Measurements from ENCODE around the gene KCNA10.

The KCNA10 gene

GRCh38 chr1:110526201-110526780 lies 7.3 kb upstream of the KCNA10 start:
- H3K18ac ChIP-seq (ENCODE audit: low read depth in 1 of 2, low read length in 2 of 2): no peak overlapping the region
- no peak overlapping the region for H2BK5ac ChIP-seq (ENCODE audit: low read depth, low read length, poor library complexity, severe bottlenecking)
- peaks cover 2% of the 10 kb centered on the region for H3K4me1 ChIP-seq (ENCODE audit: control insufficient read depth, insufficient read depth, low read depth, low read length)
- H3K36me3 ChIP-seq (ENCODE audit: control insufficient read depth in 1 of 2, insufficient read depth in 2 of 2, low read depth in 1 of 2, low read length in 2 of 2): no peaks in the 10 kb centered on the region
- no peak overlapping the region for H3K9ac ChIP-seq (ENCODE audit: low read length)
- H3K27me3 ChIP-seq (ENCODE audit: control insufficient read depth in 1 of 2, insufficient read depth in 1 of 2, low read length in 2 of 2): peaks cover 52 to 100% of the 10 kb centered on the region in 2 experiments
- H3K23ac ChIP-seq (ENCODE audit: low read length in 2 of 2): no peak overlapping the region
- H2BK15ac ChIP-seq (ENCODE audit: low read depth, poor library complexity, severe bottlenecking): no peak overlapping the region
- H2AFZ ChIP-seq (ENCODE audit: low read depth, low read length): no peak overlapping the region
- DNase-seq: no peak
- no peak overlapping the region for H2BK12ac ChIP-seq (ENCODE audit: low read length in 2 of 2)
- no peak overlapping the region for H2AK5ac ChIP-seq (ENCODE audit: low read length, severe bottlenecking)
- H4K8ac ChIP-seq (ENCODE audit: low read length): no peak overlapping the region
- H3K79me1 ChIP-seq (replicated peaks; ENCODE audit: low read length, poor library complexity, severe bottlenecking): no peaks in the 10 kb centered on the region
- no peak overlapping the region for H3K27ac ChIP-seq (ENCODE audit: low read length, poor library complexity, severe bottlenecking)
- no peaks in the 10 kb centered on the region for H3K9me3 ChIP-seq (ENCODE audit: control insufficient read depth, low read length)
- no peak overlapping the region for H4K91ac ChIP-seq (ENCODE audit: low read length)
- 78% methylated on average over 6 of the region's 7 CpGs for WGBS
- no peak overlapping the region for H3K4me2 ChIP-seq (ENCODE audit: low read length, poor library complexity, severe bottlenecking)
- no peak overlapping the region for H3K4ac ChIP-seq (ENCODE audit: low read depth in 1 of 2, low read length in 2 of 2)
- H3K4me3 ChIP-seq (ENCODE audit: insufficient read depth in 1 of 2, low read depth in 1 of 2, low read length in 2 of 2): no peak overlapping the region
- H3K14ac ChIP-seq (ENCODE audit: low read length in 2 of 2): peak overlapping the region in 1 of 2 experiments; percentile 68
- no peak overlapping the region for H2BK120ac ChIP-seq (ENCODE audit: low read depth, low read length)

GRCh38 chr1:110525249-110525595 lies 6.2 kb upstream of the KCNA10 start:
- Histone ChIP-seq H3K23ac (ENCODE audit: low read length in 2 of 2) (peak overlapping the region in 1 of 2 experiments; percentile 35), H3K9ac (ENCODE audit: low read length) (no peak overlapping the region), H3K36me3 (ENCODE audit: control insufficient read depth in 1 of 2, insufficient read depth in 2 of 2, low read depth in 1 of 2, low read length in 2 of 2) (no peaks in the 10 kb centered on the region), H3K9me3 (ENCODE audit: control insufficient read depth, low read length) (no peaks in the 10 kb centered on the region), H2BK12ac (ENCODE audit: low read length in 2 of 2) (no peak overlapping the region), H2BK5ac (ENCODE audit: low read depth, low read length, poor library complexity, severe bottlenecking) (no peak overlapping the region), H3K18ac (ENCODE audit: low read depth in 1 of 2, low read length in 2 of 2) (no peak overlapping the region), H2AK5ac (ENCODE audit: low read length, severe bottlenecking) (no peak overlapping the region), H3K4me3 (ENCODE audit: insufficient read depth in 1 of 2, low read depth in 1 of 2, low read length in 2 of 2) (no peak overlapping the region), H2BK120ac (ENCODE audit: low read depth, low read length) (no peak overlapping the region), H2AFZ (ENCODE audit: low read depth, low read length) (no peak overlapping the region), H4K91ac (ENCODE audit: low read length) (no peak overlapping the region), H3K4me1 (ENCODE audit: control insufficient read depth, insufficient read depth, low read depth, low read length) (peaks cover 2% of the 10 kb centered on the region), H3K14ac (ENCODE audit: low read length in 2 of 2) (no peak overlapping the region), H3K4ac (ENCODE audit: low read depth in 1 of 2, low read length in 2 of 2) (no peak overlapping the region), H3K27me3 (ENCODE audit: control insufficient read depth in 1 of 2, insufficient read depth in 1 of 2, low read length in 2 of 2) (peaks cover 52 to 98% of the 10 kb centered on the region in 2 experiments), H3K27ac (ENCODE audit: low read length, poor library complexity, severe bottlenecking) (no peak overlapping the region), H3K4me2 (ENCODE audit: low read length, poor library complexity, severe bottlenecking) (no peak overlapping the region), H4K8ac (ENCODE audit: low read length) (no peak overlapping the region), H2BK15ac (ENCODE audit: low read depth, poor library complexity, severe bottlenecking) (no peak overlapping the region), H3K79me1 (replicated peaks; ENCODE audit: low read length, poor library complexity, severe bottlenecking) (no peaks in the 10 kb centered on the region)
- WGBS: 70% methylated on average over 6 of the region's 6 CpGs
- DNase-seq: no peak

- Histone ChIP-seq H3K4ac (ENCODE audit: low read depth in 1 of 2, low read length in 2 of 2) (no peak overlapping the region), H3K14ac (ENCODE audit: low read length in 2 of 2) (no peak overlapping the region), H2AFZ (ENCODE audit: low read depth, low read length) (no peak overlapping the region), H3K79me1 (replicated peaks; ENCODE audit: low read length, poor library complexity, severe bottlenecking) (no peaks in the 10 kb centered on the region), H3K18ac (ENCODE audit: low read depth in 1 of 2, low read length in 2 of 2) (no peak overlapping the region), H3K9me3 (ENCODE audit: control insufficient read depth, low read length) (no peaks in the 10 kb centered on the region), H3K9ac (ENCODE audit: low read length) (no peak overlapping the region), H2AK5ac (ENCODE audit: low read length, severe bottlenecking) (no peak overlapping the region), H4K91ac (ENCODE audit: low read length) (no peak overlapping the region), H3K4me3 (ENCODE audit: insufficient read depth in 1 of 2, low read depth in 1 of 2, low read length in 2 of 2) (peak overlapping the region in 1 of 2 experiments; percentile 41), H3K36me3 (ENCODE audit: control insufficient read depth in 1 of 2, insufficient read depth in 2 of 2, low read depth in 1 of 2, low read length in 2 of 2) (no peaks in the 10 kb centered on the region), H2BK15ac (ENCODE audit: low read depth, poor library complexity, severe bottlenecking) (no peak overlapping the region), H2BK120ac (ENCODE audit: low read depth, low read length) (no peak overlapping the region), H3K4me1 (ENCODE audit: control insufficient read depth, insufficient read depth, low read depth, low read length) (peaks cover 2% of the 10 kb centered on the region), H2BK5ac (ENCODE audit: low read depth, low read length, poor library complexity, severe bottlenecking) (no peak overlapping the region), H3K23ac (ENCODE audit: low read length in 2 of 2) (peak overlapping the region in 1 of 2 experiments; percentile 38), H2BK12ac (ENCODE audit: low read length in 2 of 2) (no peak overlapping the region), H3K4me2 (ENCODE audit: low read length, poor library complexity, severe bottlenecking) (no peak overlapping the region), H4K8ac (ENCODE audit: low read length) (no peak overlapping the region), H3K27ac (ENCODE audit: low read length, poor library complexity, severe bottlenecking) (no peak overlapping the region), H3K27me3 (ENCODE audit: control insufficient read depth in 1 of 2, insufficient read depth in 1 of 2, low read length in 2 of 2) (peaks cover 47 to 97% of the 10 kb centered on the region in 2 experiments)
- DNase-seq: peak; percentile 28
- WGBS: 42% methylated on average over 20 of the region's 20 CpGs
Observed at GRCh38 chr1:110524311-110525248, 5.6 kb upstream of the KCNA10 start.

- Histone ChIP-seq H3K36me3 (ENCODE audit: control insufficient read depth in 1 of 2, insufficient read depth in 2 of 2, low read depth in 1 of 2, low read length in 2 of 2) (no peaks in the 10 kb centered on the region), H3K4me1 (ENCODE audit: control insufficient read depth, insufficient read depth, low read depth, low read length) (peaks cover 2% of the 10 kb centered on the region), H3K27ac (ENCODE audit: low read length, poor library complexity, severe bottlenecking) (no peak overlapping the region), H3K23ac (ENCODE audit: low read length in 2 of 2) (no peak overlapping the region), H2BK5ac (ENCODE audit: low read depth, low read length, poor library complexity, severe bottlenecking) (no peak overlapping the region), H3K27me3 (ENCODE audit: control insufficient read depth in 1 of 2, insufficient read depth in 1 of 2, low read length in 2 of 2) (peaks cover 41 to 94% of the 10 kb centered on the region in 2 experiments), H3K9ac (ENCODE audit: low read length) (no peak overlapping the region), H4K91ac (ENCODE audit: low read length) (no peak overlapping the region), H3K14ac (ENCODE audit: low read length in 2 of 2) (no peak overlapping the region), H3K9me3 (ENCODE audit: control insufficient read depth, low read length) (no peaks in the 10 kb centered on the region), H2BK15ac (ENCODE audit: low read depth, poor library complexity, severe bottlenecking) (no peak overlapping the region), H3K4me2 (ENCODE audit: low read length, poor library complexity, severe bottlenecking) (no peak overlapping the region), H4K8ac (ENCODE audit: low read length) (no peak overlapping the region), H3K79me1 (replicated peaks; ENCODE audit: low read length, poor library complexity, severe bottlenecking) (no peaks in the 10 kb centered on the region), H2AK5ac (ENCODE audit: low read length, severe bottlenecking) (no peak overlapping the region), H2AFZ (ENCODE audit: low read depth, low read length) (no peak overlapping the region), H3K4me3 (ENCODE audit: insufficient read depth in 1 of 2, low read depth in 1 of 2, low read length in 2 of 2) (no peak overlapping the region), H2BK12ac (ENCODE audit: low read length in 2 of 2) (no peak overlapping the region), H2BK120ac (ENCODE audit: low read depth, low read length) (no peak overlapping the region), H3K18ac (ENCODE audit: low read depth in 1 of 2, low read length in 2 of 2) (no peak overlapping the region), H3K4ac (ENCODE audit: low read depth in 1 of 2, low read length in 2 of 2) (no peak overlapping the region)
- 65% methylated on average over 4 of the region's 4 CpGs for WGBS
- no peak for DNase-seq
Observed at GRCh38 chr1:110523011-110523410, 4.0 kb upstream of the KCNA10 start.

Data from mesenchymal stem cell (in vitro differentiated cells and primary cell).